Purkinje cell (primary cell): ENCODE data around the gene ADM. TPM values are rescaled to one million over a fixed set of nuclear protein-coding genes. Genes with fewer than 3 reads are reported as not detected.

Experiments used
- polyA plus RNA-seq: library from polyadenylated mRNA; unstranded; fragments of >200 nt; fragmentation: Nextera tagmentation; gene quantifications from 2 replicates; pipeline ENCODE4 v1.2.1, GENCODE V29; 2014

ADM gene, protein sequence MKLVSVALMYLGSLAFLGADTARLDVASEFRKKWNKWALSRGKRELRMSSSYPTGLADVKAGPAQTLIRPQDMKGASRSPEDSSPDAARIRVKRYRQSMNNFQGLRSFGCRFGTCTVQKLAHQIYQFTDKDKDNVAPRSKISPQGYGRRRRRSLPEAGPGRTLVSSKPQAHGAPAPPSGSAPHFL
- not detected in 2 replicates for polyA plus RNA-seq

DNA sequence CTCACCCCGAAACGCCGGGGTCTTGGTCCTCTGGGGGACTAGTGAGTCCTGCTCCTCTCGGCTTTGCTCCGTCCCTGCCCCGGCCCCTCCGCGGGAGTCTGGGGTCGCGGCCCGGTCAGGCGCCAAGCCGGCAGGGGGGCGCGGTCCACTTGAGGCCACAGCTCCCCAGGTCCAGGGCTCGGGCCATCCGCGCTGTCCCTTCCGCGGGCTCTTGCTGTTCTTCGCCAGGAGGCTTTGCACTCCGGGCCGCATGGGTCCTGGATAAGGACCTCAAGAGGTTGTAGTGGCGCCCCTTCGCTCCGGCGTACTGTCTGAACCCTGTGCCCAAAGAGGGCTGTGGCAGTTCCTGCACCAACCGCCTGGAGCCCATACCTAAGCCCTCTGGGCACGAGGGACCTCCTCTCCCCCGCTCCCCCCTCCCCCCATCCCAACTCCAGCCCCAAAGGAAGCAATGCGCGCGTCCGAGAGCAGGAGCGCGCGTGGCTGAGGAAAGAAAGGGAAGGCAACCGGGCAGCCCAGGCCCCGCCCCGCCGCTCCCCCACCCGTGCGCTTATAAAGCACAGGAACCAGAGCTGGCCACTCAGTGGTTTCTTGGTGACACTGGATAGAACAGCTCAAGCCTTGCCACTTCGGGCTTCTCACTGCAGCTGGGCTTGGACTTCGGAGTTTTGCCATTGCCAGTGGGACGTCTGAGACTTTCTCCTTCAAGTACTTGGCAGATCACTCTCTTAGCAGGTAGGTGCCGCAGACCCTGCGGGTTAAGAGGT is at the start of gene ADM:
Gene ADM, plus strand, starts transcription at position 579 of the 767 bp plus-strand sequence. CDS start 628 bp downstream, outside the sequence.

DNA sequence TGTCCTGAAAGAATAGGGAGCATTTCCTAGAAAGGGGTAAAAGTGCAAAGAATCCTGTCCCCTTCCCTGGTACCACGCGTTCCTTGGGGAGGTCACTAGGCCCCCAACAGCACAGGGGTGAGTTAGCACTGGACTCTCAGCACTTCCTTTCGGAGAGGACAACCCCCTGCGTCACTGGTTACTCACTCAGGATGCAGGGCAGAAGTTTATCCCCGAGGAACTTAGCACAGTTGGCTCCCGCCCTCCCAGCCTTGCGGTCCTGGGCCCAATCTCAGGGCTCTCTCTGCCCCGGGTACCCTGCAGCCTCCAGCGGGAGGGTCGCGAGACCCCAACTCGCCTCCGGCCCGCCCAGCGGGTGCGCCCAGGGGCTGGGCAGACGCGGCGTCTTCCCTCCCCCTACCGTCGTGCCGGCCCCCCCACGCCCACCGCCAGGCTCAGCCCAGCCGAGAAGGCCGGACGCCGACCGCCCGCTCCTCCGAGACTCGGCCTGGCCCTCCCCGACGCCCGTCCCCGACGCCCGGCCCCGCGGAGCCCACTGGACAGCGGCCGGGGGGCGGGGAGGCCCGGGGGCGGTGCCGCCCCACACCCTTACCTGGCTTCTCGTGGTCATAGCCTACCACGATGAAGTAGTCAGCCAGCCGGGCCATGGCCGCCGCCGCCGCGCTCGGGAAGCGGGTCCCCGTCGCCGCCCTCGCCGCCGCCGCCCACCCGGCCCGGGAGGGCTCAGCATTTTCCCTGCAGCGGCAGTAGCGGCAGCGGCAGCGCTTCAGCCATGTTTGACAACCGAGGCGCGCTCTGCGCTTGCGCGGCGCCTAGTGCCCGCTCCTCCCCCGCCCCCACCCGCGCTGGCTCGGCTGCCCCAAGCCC is 11.2 kb upstream of the ADM start, which contains the start of gene SBF2:
Gene SBF2, minus strand, starts transcription at position 797 of the 867 bp plus-strand sequence. Its CDS starts 150 bp downstream, at position 647.

Other genes with a start within 250 kb of the ADM start
- 7.3 and 7.9 TPM in 2 replicates for gene SBF2, start 10.9 kb upstream of the ADM start, polyA plus RNA-seq
- gene AMPD3, start 150.2 kb downstream of the ADM start, polyA plus RNA-seq = 0.26 TPM in 1 of 2 replicates, not detected in the other
- 26.2 and 31.8 TPM in 2 replicates for gene RNF141, start 236.1 kb downstream of the ADM start, polyA plus RNA-seq